ENCODE measurements around the gene PEX11A. TPM values are rescaled to one million over a fixed set of nuclear protein-coding genes. Genes with fewer than 3 reads are reported as not detected.
A peak's percentile ranks its signal among the peaks of the same experiment; 100 is the strongest.

PEX11A gene
- total and polyA plus RNA-seq, 2 donors (not counting 1 experiment from before 2014, with no cell fraction given) = 0.78 to 2.4 TPM

- no peak overlapping the region for H3K27ac Mint-ChIP-seq
- H3K27me3 Mint-ChIP-seq = peaks cover 32% of the 10 kb centered on the region
- ChIA-PET CTCF (no interaction called here), POLR2A (no interaction called here)
- no peak overlapping the region for H3K4me3 Mint-ChIP-seq
- no peak overlapping the region for H3K27ac ChIP-seq (ENCODE audit: low read length in 2 of 2)
- no peaks in the 10 kb centered on the region for H3K9me3 ChIP-seq (ENCODE audit: control extremely low read depth in 1 of 3, control insufficient read depth in 2 of 3, insufficient read depth in 1 of 3, low read length in 2 of 3)
- peak overlapping the region; percentile 46 for H3K4me2 ChIP-seq (replicated peaks; ENCODE audit: low read depth, low read length, poor library complexity, severe bottlenecking)
- peaks cover 0 to 24% (median 6%) of the 10 kb centered on the region in 4 experiments for H3K27me3 ChIP-seq (replicated peaks in 1 of 4; ENCODE audit: control extremely low read depth in 1 of 4, control insufficient read depth in 3 of 4, insufficient read depth in 4 of 4, low read length in 3 of 4)
- H3K36me3 ChIP-seq (replicated peaks in 1 of 2; ENCODE audit: control extremely low read depth in 1 of 2, control insufficient read depth in 1 of 2, extremely low read depth in 1 of 2, insufficient read depth in 2 of 2, low read length in 1 of 2) = no peaks in the 10 kb centered on the region
- no peak for ATAC-seq (ENCODE audit: low read depth)
- DNase-seq = no peak
- no peak overlapping the region for H2AFZ ChIP-seq (ENCODE audit: insufficient read depth, low read depth, low read length, poor library complexity, severe bottlenecking)
- WGBS (ENCODE audit: insufficient coverage) = 3% methylated on average over 72 of the region's 72 CpGs
- intact Hi-C loops (cut with micrococcal nuclease) = no loop called here
- H3K9me3 Mint-ChIP-seq (ENCODE audit: insufficient read depth) = no peaks in the 10 kb centered on the region
- H3K9ac ChIP-seq (ENCODE audit: low read length) = no peak overlapping the region
- TF ChIP-seq EZH2 (IDR thresholded peaks at IDR 0.05; ENCODE audit: borderline replicate concordance, insufficient read depth, low read depth, low read length, poor library complexity, severe bottlenecking) = no peak
- TF ChIP-seq CTCF (IDR thresholded peaks at IDR 0.05) = no peak
- H4K20me1 ChIP-seq (ENCODE audit: control insufficient read depth, insufficient read depth, low read length, poor library complexity, severe bottlenecking) = no peaks in the 10 kb centered on the region
- no peaks in the 10 kb centered on the region for H3K79me2 ChIP-seq (ENCODE audit: control insufficient read depth, insufficient read depth, low read length)
- H3K4me3 ChIP-seq (ENCODE audit: control extremely low read depth in 1 of 5, extremely low read depth in 1 of 5, insufficient read depth in 1 of 5, low read depth in 2 of 5, low read length in 4 of 5) = peak overlapping the region in 1 of 5 experiments; percentile 12
- H3K4me1 ChIP-seq (ENCODE audit: control insufficient read depth in 2 of 2, insufficient read depth in 2 of 2, low read length in 2 of 2) = peaks cover 0 to 7% of the 10 kb centered on the region in 2 donors
- H3K4me1 Mint-ChIP-seq = peaks cover 7% of the 10 kb centered on the region
Measured at GRCh38 chr15:89665449-89666181, 24.9 kb downstream of the PEX11A start.
